Lower leg skin (tissue), 4 donors: ENCODE data around the gene PHLDB3. TPM values are rescaled to one million over a fixed set of nuclear protein-coding genes. Genes with fewer than 3 reads are reported as not detected.

ENCODE experiments used
- DNase-seq, 2 donors: peaks; one replicate each; pipeline ENCODE4 v3.0.0-alpha.2; 2019; ENCODE audit warnings: low spot score in 2 of 2
- H3K4me3 ChIP-seq: fragments of 200-600 bp; sonication (generic); 2 replicates; pipeline ENCODE4 v1.5.1; 2017; ENCODE audit warnings: mild to moderate bottlenecking, low read depth; ENCODE audit not compliant: poor library complexity, severe bottlenecking
- CTCF ChIP-seq, 3 donors: fragments of 450-650 bp; IDR thresholded peaks; one replicate each; pipeline ENCODE4 v1.5.1; 2016; ENCODE audit warnings: antibody characterized with exemption in 3 of 3, mild to moderate bottlenecking in 3 of 3, moderate library complexity in 2 of 3
- POLR2A ChIP-seq, 2 donors: fragments of 450-650 bp; IDR thresholded peaks; one replicate each; pipeline ENCODE4 v1.6.1; 2016 to 2017; ENCODE audit warnings: antibody characterized with exemption in 2 of 2, mild to moderate bottlenecking in 1 of 2, moderate library complexity in 1 of 2
- WGBS, 2 donors: methylation state at CpG; one replicate each; pipeline ENCODE4 v1.1.5; 2018; 5-methylcytosine and 5-hydroxymethylcytosine counted together
- intact Hi-C: fragments of 100-400 bp; cut with DNase I; formaldehyde crosslinking; loops from one replicate; pipeline ENCODE4 v1.15.0; 2023; ENCODE audit warnings: low total_unique reads
- total RNA-seq, 4 donors: library from RNA; depleted of rRNA; stranded (reverse); fragments of >200 nt; gene quantifications; one replicate each; pipeline ENCODE4 v1.1.0, GENCODE V29; 2016

Gene PHLDB3
- total RNA-seq, 4 donors from 2014 or later = 86.9 to 136 (median 114) TPM

GRCh38 chr19:43460362-43461016 lies 44.1 kb downstream of the PHLDB3 start:
- no peak for TF ChIP-seq POLR2A (IDR thresholded peaks at IDR 0.05)
- TF ChIP-seq CTCF (IDR thresholded peaks at IDR 0.05) = no peak
- intact Hi-C loops = no loop called here
- WGBS, 2 donors = 83 to 85% methylated on average over 16 of the region's 16 CpGs
- H3K4me3 ChIP-seq = no peak overlapping the region
- no peak for DNase-seq

GRCh38 chr19:43457809-43458208 lies 46.7 kb downstream of the PHLDB3 start:
- TF ChIP-seq POLR2A (IDR thresholded peaks at IDR 0.05) (no peak), CTCF (IDR thresholded peaks at IDR 0.05) (no peak)
- WGBS, 2 donors = 66 to 77% methylated on average over 4 of the region's 4 CpGs
- no peak for DNase-seq
- intact Hi-C loops = loop anchor here (10.0 kb wide), 1 partner anchor 307 kb away; no protein-coding TSS in a partner anchor
- no peak overlapping the region for H3K4me3 ChIP-seq

- whole genome bisulfite sequencing, 2 donors = 36 to 38% methylated on average over 10 of the region's 10 CpGs
- intact Hi-C loops = loop anchor here (10.0 kb wide), 1 partner anchor 309 kb away; no protein-coding TSS in a partner anchor
- no peak overlapping the region for H3K4me3 ChIP-seq
- DNase-seq = no peak
- TF ChIP-seq POLR2A (IDR thresholded peaks at IDR 0.05) (no peak), CTCF (IDR thresholded peaks at IDR 0.05) (no peak)
Measured at GRCh38 chr19:43455321-43456113, 49.0 kb downstream of the PHLDB3 start.

- no peak for TF ChIP-seq CTCF (IDR thresholded peaks at IDR 0.05)
- TF ChIP-seq POLR2A (IDR thresholded peaks at IDR 0.05) = no peak
- no peak for DNase-seq
- H3K4me3 ChIP-seq = no peak overlapping the region
- intact Hi-C loops = loop anchor here (10.0 kb wide), 1 partner anchor 311 kb away; no protein-coding TSS in a partner anchor
- 39 to 53% methylated on average over 2 of the region's 2 CpGs for WGBS, 2 donors
Measured at GRCh38 chr19:43454031-43454430, 50.5 kb downstream of the PHLDB3 start.

GRCh38 chr19:43452582-43452981 lies 52.0 kb downstream of the PHLDB3 start:
- intact Hi-C loops = loop anchor here (10.0 kb wide), 1 partner anchor 312 kb away; no protein-coding TSS in a partner anchor
- no peak for DNase-seq
- TF ChIP-seq POLR2A (IDR thresholded peaks at IDR 0.05) (no peak), CTCF (IDR thresholded peaks at IDR 0.05) (no peak)
- WGBS, 2 donors = 58 to 63% methylated on average over 3 of the region's 3 CpGs
- no peak overlapping the region for H3K4me3 ChIP-seq
